Measurements from ENCODE around the gene PPP6R1.

DNA sequence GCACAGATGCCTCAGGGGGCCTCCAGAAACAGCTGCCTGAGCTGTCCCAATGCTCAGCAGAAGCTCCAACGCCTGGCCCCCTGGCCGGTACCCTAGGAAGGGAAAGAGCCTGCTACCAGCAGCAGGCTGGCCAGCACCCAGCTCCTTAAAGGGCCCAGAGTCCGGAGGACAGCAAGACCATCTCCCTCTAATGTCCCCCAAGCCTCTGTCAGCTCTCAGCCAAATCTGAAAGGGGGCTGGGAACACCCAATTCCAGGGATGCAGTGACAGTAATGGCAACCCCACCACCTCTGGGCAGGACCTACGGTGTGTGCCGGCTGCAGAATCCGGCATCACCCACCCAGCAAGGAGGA, 4.2 kb downstream of the PPP6R1 start:
- TF ChIP-seq POLR2AphosphoS5 (IDR thresholded peaks at IDR 0.05; ENCODE audit: borderline replicate concordance, low read depth, low read length), result no peak
- no peak for TF ChIP-seq EZH2 (IDR thresholded peaks at IDR 0.05)
